G401 (cell line): ENCODE results near the gene FAM89B. TPM values are rescaled to one million over a fixed set of nuclear protein-coding genes. Genes with fewer than 3 reads are reported as not detected.

Experiments
- DNase-seq: peaks from one replicate; pipeline ENCODE4 v3.0.0-alpha.2; 2015; ENCODE audit warnings: low spot score
- in situ Hi-C: cut with HindIII; loops from 2 replicates; pipeline ENCODE4 v1.10.0; 2016; ENCODE audit warnings: low sequenced_read_pairs, mixed read lengths
- total RNA-seq: library from RNA; depleted of rRNA; stranded (reverse); fragments of >200 nt; shearing (Covaris generic); gene quantifications from 2 replicates; pipeline ENCODE4 v1.2.3, GENCODE V29; 2014

Gene FAM89B
- total RNA-seq, 1 experiment from 2014 or later, result 28.1 TPM

DNA sequence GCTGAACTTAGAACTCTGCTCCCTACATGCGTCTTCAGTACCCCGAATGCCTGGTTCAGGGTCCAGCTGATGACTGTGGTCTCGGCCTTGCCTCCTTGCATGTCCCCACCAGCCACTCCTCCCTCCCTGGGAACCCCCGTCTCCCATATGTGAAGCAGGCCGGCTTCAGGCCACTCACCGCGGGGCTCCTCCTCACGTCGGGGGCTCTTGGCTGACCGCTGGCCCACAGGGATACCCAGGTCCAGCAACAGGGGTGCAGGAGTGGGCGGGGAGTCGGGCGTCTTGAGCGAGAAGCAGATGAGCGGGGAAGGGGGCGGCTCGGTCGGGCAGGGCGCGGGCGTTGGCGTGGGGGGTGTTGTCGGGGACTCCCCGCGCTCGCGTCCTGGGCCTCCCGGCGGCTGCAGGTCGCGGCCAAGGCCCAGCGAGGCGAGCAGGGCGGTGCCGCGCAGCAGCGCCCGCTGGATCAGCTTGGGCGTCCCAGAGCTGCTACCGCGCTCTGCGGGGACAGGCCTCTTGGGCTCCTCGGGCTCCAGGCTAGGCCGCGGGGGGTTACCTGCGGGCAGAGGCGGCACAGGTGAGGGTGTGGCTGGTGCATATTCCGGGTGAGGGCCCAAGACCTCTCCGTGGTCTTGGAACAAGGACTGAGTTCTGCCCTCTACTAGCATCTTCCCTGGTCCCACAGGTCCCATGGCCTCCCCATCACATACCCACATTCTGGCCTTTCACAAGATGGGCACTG is 27.0 kb downstream of the FAM89B start:
- in situ Hi-C loops, result no loop called here
- DNase-seq, result no peak

DNA sequence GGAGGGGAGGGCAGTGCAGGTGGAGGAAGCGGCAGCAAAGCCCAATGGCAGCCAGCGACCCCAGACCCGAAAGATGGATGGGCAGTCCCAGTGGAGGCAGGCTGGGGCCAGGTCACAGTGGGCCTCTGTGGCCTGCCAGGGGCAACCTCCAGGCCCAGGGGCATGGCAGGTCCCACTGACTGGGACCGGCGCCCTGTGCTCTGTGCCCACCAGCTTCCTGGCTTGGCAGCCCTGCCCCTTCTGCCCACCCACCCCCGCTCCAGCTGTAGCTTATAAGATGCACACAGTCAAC is 27.6 kb downstream of the FAM89B start:
- in situ Hi-C loops, result no loop called here
- no peak for DNase-seq

DNA sequence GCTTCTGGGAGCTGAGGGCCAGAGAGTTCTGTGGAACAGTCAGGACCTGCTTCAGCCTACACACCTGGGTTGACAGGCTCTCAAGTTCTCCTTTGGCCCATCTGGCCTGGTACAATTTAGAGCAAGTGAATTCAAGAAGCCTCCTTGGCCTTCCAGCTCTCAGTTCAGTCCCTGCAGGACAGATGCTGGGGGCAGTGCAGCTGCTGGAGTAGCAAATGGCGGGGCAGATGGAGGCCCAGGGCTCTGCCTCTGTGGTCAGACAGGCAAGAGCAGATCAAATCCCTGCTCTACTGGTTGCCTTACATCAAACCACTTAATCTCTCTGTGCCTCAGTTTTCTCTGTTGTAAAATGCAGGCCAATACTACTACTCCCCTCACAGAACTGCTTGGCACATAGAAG is 31.9 kb downstream of the FAM89B start:
- DNase-seq, result no peak
- in situ Hi-C loops, result no loop called here

DNA sequence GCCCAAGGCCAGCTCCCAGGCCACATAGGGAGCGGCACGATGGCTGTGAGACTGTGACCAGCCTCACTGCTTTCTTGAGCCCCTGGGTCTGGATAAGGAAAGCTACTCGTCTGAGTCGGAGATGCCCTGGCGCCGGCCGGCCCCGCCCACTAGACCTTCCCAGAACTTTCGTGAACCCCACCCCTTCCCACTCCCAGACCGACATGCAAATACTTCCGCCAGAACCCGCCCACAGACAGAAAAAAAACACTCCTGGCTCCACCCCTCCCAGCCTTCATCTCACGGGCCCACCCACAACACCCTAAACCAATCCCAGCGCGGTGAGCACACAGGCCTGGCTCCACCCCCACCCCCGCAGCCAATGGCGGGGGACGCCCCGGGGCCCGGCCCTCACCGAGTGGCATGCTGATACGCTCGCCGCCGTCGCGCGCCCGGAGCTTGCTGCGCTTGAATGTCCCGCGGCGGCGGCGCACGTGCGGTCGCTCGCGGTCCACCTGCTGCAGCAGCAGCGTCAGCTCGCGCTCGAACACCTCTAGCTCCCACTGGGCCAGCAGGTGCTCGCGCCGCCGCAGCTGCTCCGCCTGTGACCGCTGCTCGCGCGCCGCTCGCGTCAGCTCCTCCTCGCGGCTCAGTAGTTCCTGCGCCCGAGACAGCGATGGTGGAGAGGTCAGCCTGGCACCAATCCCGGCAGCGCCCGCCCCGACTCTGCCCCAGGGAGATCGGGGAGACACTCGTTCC is 34.7 kb downstream of the FAM89B start:
- DNase-seq, result peak; percentile 97
- in situ Hi-C loops, result no loop called here

DNA sequence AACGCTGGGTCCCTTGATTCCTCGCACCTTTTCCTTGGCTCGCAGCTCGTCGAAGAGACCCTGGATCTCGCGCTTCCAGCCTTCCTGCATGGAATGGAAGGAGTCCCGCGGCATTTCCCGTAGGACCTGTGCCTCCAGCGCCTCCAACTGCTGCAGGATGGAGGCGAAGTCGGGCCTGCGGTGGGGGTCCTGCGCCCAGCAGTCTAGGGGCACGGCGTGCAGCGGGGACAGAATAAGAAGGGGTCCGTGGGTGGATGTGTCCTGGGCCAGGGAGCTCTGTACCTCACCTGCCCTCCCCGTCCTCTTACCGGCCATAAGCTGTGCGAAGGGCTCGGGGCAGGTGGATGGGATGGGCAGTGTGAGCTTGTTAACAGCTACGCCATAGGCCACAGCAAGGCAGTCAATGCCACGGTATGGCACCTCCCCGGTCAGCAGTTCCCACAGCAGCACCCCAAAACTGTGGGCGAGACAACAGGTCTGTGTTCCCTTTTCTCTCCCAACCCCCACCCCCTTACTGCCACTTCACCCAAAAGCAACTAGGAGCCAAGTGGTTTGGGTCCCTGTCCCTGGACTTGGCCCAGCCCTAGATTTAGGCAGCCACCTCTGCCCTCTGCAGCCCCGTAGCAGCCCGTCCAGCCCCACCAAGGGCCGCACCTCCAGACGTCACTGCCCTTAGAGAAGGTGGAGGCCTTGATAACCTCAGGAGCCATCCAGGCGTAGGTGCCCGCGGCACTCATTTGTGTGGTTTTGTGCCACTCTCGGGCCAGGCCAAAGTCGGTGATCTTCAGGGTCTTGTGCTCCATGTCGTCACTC is 35.5 kb downstream of the FAM89B start:
- in situ Hi-C loops, result no loop called here
- no peak for DNase-seq

DNA sequence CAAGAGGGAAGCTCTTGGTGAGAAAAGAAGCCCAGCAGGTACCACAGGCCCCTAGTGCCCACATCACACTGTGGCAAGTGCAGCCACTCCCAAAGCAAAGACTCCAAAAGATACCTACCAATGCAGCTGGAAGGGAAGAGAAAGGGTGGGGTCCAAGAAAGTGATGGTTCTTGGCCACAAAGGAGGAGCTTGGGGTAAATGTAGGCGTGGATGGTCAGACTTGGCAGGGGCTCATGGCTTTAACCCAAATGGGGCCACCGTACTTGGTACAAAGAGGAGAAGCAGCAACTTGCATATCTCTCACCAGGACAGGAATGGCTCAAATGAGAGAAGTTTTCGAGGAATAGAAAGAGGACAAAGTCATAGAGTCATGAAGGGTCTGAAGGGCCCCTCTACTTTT is 36.9 kb downstream of the FAM89B start:
- no peak for DNase-seq
- in situ Hi-C loops, result no loop called here

DNA sequence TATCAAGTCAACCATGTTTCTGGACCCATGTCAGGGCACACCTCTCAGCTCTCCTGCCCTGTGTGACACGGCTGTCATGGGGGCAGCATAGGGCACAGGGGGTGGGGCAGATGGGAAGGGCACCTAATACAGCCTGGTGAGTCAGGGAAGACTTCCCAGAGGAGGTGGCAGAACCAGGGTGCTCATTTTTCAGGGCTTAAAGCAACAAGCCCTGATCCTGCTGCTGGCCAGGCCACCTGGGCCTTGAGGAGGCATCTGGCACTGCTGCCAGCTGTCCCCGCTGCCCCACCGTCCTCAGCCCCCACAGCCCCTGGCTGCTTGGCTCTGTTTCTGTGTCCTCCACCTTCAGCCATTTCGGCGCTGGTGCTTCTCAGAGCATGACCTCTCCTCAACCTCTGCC is 37.3 kb downstream of the FAM89B start:
- no peak for DNase-seq
- in situ Hi-C loops, result no loop called here

DNA sequence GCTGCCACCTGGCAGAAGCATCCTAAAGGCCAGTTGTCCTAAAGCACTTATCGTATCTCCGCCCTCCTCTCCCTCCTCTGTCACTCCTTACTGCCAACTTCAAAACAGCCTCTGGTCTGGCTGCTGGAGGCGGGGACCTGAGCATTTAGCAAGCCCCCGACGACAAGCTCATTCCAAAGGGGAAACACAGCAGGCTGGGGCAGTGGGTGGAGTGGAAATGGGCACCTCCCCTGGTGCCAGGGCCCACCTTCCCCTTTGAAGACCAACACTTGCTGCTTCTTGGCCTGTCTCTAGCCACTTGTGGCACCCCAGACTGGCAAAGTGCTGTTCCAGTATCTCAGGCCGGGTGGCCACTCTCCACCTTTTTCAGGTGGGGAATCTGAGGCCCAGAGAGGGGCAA is 38.1 kb downstream of the FAM89B start:
- in situ Hi-C loops, result no loop called here
- DNase-seq, result no peak

DNA sequence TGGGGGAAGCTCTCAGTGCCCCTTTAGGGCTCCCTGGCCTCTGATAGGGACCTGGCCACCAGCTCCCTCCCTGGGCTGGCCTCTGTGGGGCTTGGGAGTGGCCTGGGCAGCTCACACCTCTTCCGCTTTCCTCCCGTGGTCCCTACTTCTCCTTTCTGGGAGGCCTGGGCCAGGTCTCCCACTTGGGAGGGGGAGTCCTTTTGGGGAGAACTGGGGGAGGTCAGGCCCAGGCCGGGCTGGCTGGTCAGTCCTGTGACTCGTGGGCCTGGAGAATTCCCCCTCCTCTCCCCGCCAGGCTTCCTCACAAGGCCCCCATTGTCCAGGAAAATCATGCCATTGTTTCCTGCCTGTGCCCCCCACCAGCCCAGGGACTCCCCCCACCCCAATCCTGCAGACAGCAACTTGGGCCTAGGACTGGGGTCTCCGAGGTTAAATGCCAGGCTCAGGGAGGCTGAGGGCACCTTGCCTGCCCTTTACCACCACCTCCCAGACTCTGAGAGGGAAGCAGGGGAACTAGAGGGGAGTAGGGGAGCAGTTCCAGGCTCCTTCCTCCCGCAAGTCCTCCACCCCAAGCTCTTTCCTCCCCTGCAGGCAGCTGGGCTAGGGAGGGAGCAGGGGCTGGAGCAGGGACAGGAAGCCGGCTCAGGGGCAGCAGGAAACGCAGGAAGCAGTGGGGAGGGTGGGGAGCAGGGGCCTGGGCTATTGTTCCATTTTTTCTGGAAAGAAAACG is 38.9 kb downstream of the FAM89B start:
- in situ Hi-C loops, result no loop called here
- no peak for DNase-seq

DNA sequence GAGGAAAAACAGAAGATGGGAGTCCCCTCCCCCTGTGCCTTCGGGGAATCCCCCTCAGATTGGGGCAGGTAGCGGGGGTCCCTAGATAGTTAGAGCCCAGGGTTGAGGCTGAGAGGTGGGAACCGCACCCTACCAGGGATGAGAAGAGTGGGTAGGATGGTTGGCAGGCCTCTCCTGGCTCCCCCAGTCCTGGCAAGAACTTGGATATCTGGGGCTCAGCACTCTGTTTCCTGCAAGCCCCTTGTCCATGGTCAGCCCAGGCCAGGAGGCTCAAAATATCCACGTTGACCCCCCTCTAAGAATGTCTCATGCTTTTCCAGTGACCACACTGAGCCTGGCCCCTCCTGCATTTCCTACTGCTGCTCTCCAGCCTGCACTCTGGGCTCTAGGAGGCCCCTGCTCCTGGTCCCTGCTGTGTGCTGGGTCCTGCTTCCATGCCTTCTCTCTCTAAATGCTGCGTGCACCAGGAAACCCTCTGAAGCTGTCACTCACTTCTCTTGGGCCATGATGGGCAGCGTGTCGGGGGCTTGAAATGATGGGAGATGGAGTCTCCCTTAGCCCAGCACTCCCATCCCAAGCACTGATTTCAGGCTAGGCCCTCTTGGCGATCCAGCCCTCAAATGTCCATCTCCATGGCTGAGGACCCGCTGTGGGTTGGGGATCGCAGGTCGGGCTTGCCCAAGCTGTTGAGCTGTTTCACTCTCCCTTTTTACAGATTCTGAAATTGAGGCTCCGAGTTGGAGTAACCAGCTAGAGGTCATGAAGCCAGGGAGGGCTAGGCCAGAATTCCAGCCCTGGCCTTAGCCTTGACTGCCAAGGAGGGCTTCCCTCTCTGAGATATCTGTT is 39.6 kb downstream of the FAM89B start:
- no peak for DNase-seq
- in situ Hi-C loops, result no loop called here

DNA sequence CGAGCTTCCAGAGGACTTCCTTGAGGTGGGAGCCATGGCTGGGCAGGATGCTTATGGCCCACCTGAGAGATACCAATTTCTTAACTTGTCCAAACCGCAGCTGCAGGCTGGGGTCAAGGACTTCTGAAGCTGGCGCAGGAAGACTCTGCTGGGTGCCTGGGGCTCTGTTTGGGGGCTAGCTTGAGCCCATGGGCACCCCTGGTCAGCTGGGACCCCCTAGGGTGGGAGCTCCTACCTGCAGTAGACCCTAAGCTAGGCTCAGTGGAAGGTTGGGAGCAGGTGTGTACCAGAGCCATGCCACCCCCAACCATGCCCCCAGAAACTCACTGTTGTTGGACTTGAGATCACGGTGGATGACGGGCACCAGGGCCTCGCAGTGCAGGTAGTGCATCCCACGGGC is 40.4 kb downstream of the FAM89B start:
- in situ Hi-C loops, result no loop called here
- DNase-seq, result no peak

DNA sequence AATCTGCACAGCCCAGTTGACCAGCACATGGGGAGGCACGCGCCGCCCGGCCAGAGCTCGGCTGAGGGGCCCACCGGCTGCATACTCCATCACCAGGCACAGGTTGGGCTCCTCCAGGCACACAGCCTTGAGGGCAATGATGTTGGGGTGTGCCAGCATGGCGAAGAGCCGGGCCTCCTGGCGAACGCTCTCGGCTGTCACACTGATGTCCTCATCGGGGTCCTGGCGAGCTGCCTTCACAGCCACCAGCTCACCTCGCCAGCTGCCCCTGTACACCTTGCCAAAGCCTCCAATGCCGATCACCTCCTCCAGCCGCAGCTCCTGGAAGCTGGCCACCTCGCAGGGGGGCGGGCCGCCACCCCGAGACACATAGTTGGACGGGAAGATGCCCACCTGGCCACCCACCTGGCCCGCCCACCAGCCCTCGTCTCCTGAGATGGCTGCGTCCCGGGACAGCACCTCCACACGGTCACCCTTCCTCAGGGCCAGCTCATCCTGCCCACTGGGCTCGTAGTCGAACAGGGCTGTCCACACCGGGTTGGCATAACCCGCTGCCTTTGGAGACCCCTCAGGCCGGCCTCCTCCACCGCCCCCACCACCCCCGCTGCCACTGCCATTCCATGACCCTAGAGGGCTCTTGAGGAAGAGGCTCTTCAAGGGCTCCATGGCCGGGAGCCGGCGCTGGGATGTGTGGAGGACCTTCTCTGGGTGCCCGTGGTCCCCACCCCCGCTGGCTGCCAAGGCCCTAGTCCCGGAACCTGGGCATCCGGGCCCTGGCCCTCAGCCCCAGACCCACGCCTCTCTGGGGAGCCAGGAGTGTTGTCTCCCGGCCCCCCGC is 41.0 kb downstream of the FAM89B start:
- DNase-seq, result peak; percentile 71
- in situ Hi-C loops, result no loop called here

DNA sequence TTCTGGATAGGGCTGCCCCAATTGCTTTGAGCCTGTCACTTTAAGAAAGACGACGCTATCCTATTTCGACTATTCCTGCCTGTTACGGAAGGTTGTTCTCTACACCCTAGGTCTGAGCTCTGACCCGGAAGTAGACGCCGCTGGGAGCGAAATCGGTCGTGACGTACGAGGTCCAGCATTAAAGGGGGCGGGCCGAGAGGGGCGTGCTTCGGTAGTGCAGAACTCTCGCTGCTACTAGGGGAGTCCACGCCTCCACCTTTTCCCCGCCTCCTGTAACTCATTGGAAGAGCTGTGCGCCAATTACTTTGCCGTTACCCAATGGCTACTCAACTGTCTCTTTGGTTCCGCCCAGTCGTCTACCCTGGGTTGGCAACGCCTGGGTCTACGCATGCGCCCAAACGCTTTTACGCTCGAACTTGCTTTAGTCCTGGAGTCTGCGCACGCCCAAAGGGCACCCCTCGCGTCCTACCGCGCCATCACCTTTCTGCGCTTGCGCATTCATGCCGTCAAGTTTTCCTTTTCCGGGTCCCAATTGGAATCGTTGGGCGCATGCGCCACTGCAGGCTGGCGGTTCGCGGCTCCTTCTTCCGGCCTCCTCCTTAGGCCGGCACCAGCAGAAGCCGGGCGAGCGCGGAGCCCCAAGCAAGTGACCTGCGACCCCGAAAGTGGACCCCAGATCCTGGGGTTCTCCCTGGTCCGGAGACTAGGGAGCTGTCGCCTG is 43.1 kb downstream of the FAM89B start, which contains the start of gene PCNX3:
PCNX3 (plus strand) TSS at position 548 of the 721 bp plus-strand sequence. CDS start 536 bp downstream, outside the sequence.
- in situ Hi-C loops, result no loop called here
- peak; percentile 100 for DNase-seq

DNA sequence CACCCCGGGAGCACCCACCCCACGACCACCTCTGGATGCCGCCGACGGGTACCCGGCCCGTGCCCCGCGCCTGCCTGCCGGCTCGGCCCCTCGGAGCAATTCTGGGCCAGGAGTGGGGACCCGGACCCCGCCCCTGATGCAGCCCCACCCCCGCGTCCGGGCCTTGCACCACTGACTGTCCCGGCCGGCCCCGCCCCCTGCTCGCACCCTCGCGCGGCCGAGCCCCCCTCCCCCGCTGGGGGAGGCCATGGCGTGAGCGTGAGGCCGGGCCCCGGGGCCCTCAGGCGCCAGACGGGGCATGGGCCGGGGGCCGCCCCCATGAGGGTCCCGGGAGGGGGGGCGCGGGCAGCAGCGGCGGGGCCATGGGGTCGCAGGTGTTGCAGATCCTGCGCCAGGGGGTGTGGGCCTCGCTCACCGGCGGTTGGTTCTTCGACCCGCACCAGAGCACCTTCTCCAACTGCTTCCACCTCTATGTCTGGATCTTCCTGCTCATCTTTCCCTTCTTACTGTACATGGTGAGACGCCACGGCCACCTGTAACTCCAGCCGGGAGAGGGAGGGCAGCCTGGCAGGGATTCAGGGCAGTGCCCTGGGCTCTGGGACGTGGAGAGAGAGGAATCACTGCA is 43.7 kb downstream of the FAM89B start:
- in situ Hi-C loops, result no loop called here
- DNase-seq, result no peak

DNA sequence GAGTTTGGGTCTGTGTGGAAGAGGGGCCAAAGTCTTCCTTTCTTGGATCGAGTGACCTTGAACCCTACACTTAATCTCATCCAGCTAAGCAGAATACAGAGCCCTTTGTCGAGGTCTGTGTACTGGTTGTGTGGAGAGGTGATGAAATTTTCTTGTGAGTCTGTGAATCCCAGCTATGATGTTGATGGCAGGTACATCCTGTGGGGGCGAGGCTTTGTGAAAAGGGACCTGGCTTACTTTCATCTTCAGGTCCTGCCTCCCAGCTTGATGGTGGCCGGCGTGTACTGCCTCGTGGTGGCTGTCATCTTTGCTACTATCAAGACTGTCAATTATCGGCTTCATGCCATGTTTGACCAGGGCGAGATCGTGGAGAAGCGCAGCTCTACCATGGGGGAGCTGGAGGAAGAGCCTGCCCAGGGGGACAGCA is 44.2 kb downstream of the FAM89B start:
- in situ Hi-C loops, result no loop called here
- no peak for DNase-seq

DNA sequence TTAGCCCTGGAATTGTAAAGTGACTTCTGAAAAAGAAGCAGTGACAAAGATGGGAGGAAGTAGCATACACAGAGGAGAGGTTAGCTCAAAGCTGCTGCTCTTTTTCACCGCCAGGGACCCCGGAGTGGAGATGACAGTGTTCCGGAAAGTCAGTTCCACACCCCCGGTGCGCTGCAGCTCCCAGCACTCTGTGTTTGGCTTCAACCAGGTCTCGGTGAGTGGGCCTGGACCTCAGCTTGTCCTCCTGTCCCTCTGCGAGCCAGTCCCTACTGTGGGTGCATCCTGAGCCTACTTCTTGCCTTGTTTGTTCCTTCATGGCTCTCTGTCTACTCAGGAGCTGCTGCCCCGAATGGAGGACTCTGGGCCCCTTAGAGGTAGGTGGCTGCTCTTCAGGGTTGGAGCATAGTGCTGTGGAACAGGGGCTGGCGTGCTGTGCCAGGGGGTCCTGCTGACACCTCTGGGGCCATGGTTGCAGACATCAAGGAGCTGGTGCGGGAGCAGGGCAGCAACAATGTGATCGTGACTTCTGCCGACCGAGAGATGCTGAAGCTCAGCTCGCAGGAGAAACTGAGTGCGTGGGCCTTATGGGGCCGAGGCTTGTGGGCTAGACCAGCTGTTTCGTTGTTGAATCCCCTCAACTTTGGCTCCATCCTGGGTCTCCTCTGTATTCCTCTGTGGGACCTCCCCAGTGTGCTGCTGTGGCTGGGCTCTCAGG is 45.0 kb downstream of the FAM89B start:
- in situ Hi-C loops, result no loop called here
- no peak for DNase-seq
